Spleen (tissue), 7 donors: Measurements from ENCODE around the gene NIPAL3.

Source experiments
- CTCF ChIP-seq, 11 experiments: fragments of 200-600 bp in 7 of 11; fragments of 450-650 bp in 4 of 11; sonication (generic) in 4 of 11; IDR thresholded peaks in 8 of 11; conservative IDR thresholded peaks in 3 of 11; 1 replicate in 7 of 11; 2 replicates in 4 of 11; pipeline versions ENCODE4 v1.4.0 to v1.8.0; 2016 to 2021; ENCODE audit warnings: antibody characterized with exemption in 11 of 11, inconsistent platforms in 4 of 11, mild to moderate bottlenecking in 1 of 11
- POLR2A ChIP-seq, 3 donors: fragments of 450-650 bp; IDR thresholded peaks; one replicate each; pipeline ENCODE4 v1.5.1; 2017; ENCODE audit warnings: antibody characterized with exemption in 3 of 3, mild to moderate bottlenecking in 1 of 3
- POLR2AphosphoS5 ChIP-seq, 3 donors: sonication (generic); formaldehyde crosslinking; IDR thresholded peaks; one replicate each; pipeline ENCODE4 v1.5.1; 2017; ENCODE audit warnings: antibody characterized with exemption in 3 of 3
- donor health status: DM: no; HTN: no; CAD: no; lungs with moderate emphysema.
- donor health status: DM: no; HTN: no; CAD: no.
- donor health status: DM: no; HTN: no; CAD: no.

GRCh38 chr1:24501371-24502064, 85.9 kb downstream of the NIPAL3 start:
- TF ChIP-seq CTCF (IDR thresholded peaks at IDR 0.05 in 8 of 11, conservative IDR thresholded peaks at IDR 0.05 in 3 of 11) (no peak), POLR2A (IDR thresholded peaks at IDR 0.05) (no peak), POLR2AphosphoS5 (IDR thresholded peaks at IDR 0.05) (no peak)
